GM13976 (cell line): ENCODE results near the gene FAM187B.

Experiments used
- DNase-seq: peaks from one replicate; pipeline ENCODE4 v3.0.0; 2012; ENCODE audit warnings: low spot score
- CTCF ChIP-seq: IDR thresholded peaks from 2 replicates; pipeline ENCODE4 v1.5.1; 2012; ENCODE audit warnings: borderline replicate concordance, mild to moderate bottlenecking; ENCODE audit not compliant: insufficient read depth; ENCODE audit errors: extremely low read depth, missing control alignments, control extremely low read depth
- in situ Hi-C: fragments of 300-500 bp; cut with MboI; formaldehyde crosslinking; loops from one replicate; pipeline ENCODE4 v1.12.0; 2022; ENCODE audit warnings: low sequenced_read_pairs, mixed read lengths, inconsistent platforms; ENCODE audit not compliant: unreplicated experiment

FAM187B gene

GRCh38 chr19:35211545-35212230, 16.9 kb downstream of the FAM187B start:
- in situ Hi-C loops = no loop called here
- no peak for TF ChIP-seq CTCF
- DNase-seq = no peak

GRCh38 chr19:35209646-35210045, 18.9 kb downstream of the FAM187B start:
- DNase-seq = no peak
- TF ChIP-seq CTCF = no peak
- in situ Hi-C loops = no loop called here

- no peak for TF ChIP-seq CTCF
- in situ Hi-C loops = no loop called here
- DNase-seq = no peak
Observed at GRCh38 chr19:35208121-35208520, 20.4 kb downstream of the FAM187B start.

GRCh38 chr19:35207391-35207871, 21.1 kb downstream of the FAM187B start:
- in situ Hi-C loops = no loop called here
- no peak for DNase-seq
- TF ChIP-seq CTCF = no peak

- in situ Hi-C loops = no loop called here
- no peak for DNase-seq
- TF ChIP-seq CTCF = no peak
Observed at GRCh38 chr19:35206855-35207254, 21.7 kb downstream of the FAM187B start.

GRCh38 chr19:35206379-35206778, 22.2 kb downstream of the FAM187B start:
- TF ChIP-seq CTCF = no peak
- in situ Hi-C loops = no loop called here
- DNase-seq = no peak
